Liver (tissue), 9 donors: ENCODE measurements around the gene DNAH1. TPM values are rescaled to one million over a fixed set of nuclear protein-coding genes. Genes with fewer than 3 reads are reported as not detected.

Experiments used
- DNase-seq: peaks from one replicate; pipeline ENCODE4 v3.0.0-alpha.2; 2017; ENCODE audit warnings: low spot score
- H3K27ac ChIP-seq, 2 donors: one replicate each; pipeline ENCODE4 v1.7.0; 2013; ENCODE audit warnings: inconsistent platforms in 2 of 2, low read length in 2 of 2, control low read depth in 1 of 2, low read depth in 1 of 2, mild to moderate bottlenecking in 1 of 2
- H3K27me3 ChIP-seq, 4 donors: one replicate each; pipeline versions ENCODE4 v1.6.1 to v1.7.0; 2013; ENCODE audit warnings: low read length in 3 of 4, inconsistent platforms in 1 of 4, mild to moderate bottlenecking in 1 of 4, moderate library complexity in 1 of 4; ENCODE audit not compliant: control insufficient read depth in 4 of 4, insufficient read depth in 4 of 4
- H3K36me3 ChIP-seq, 4 donors: one replicate each; pipeline versions ENCODE4 v1.6.1 to v1.7.0; 2013; ENCODE audit warnings: low read length in 3 of 4, mild to moderate bottlenecking in 3 of 4, low read depth in 1 of 4, moderate library complexity in 1 of 4; ENCODE audit not compliant: control insufficient read depth in 4 of 4, insufficient read depth in 3 of 4
- H3K4me1 ChIP-seq, 4 donors: one replicate each; pipeline versions ENCODE4 v1.6.1 to v1.7.0; 2013; ENCODE audit warnings: low read length in 3 of 4, mild to moderate bottlenecking in 3 of 4, moderate library complexity in 1 of 4; ENCODE audit not compliant: control insufficient read depth in 4 of 4, insufficient read depth in 4 of 4
- H3K4me3 ChIP-seq, 3 donors: one replicate each; pipeline versions ENCODE4 v1.6.1 to v1.7.0; 2013; ENCODE audit warnings: low read length in 3 of 3, control low read depth in 1 of 3, low read depth in 1 of 3, mild to moderate bottlenecking in 1 of 3
- H3K9ac ChIP-seq, 2 donors: one replicate each; pipeline ENCODE4 v1.7.0; 2013; ENCODE audit warnings: low read length in 2 of 2, mild to moderate bottlenecking in 2 of 2, moderate library complexity in 2 of 2, control low read depth in 1 of 2, low read depth in 1 of 2
- H3K9me3 ChIP-seq, 4 donors: one replicate each; pipeline versions ENCODE4 v1.6.1 to v1.7.0; 2013; ENCODE audit warnings: low read length in 3 of 4; ENCODE audit not compliant: control insufficient read depth in 4 of 4
- EGR1 ChIP-seq, 2 donors: IDR thresholded peaks; 2 replicates each; pipeline ENCODE4 v1.6.1; 2016 to 2018; ENCODE audit warnings: antibody characterized with exemption in 2 of 2, low read depth in 2 of 2
- FOXA1 ChIP-seq: IDR thresholded peaks from 2 replicates; pipeline ENCODE4 v1.6.1; 2016; ENCODE audit warnings: antibody characterized with exemption
- FOXA2 ChIP-seq: IDR thresholded peaks from 2 replicates; pipeline ENCODE4 v1.6.1; 2016; ENCODE audit warnings: antibody characterized with exemption
- GABPA ChIP-seq, 2 donors: IDR thresholded peaks in 1 of 2; conservative IDR thresholded peaks in 1 of 2; 2 replicates each; pipeline ENCODE4 v1.6.1; 2016; ENCODE audit warnings: antibody characterized with exemption in 2 of 2, mild to moderate bottlenecking in 1 of 2, moderate library complexity in 1 of 2
- HNF4A ChIP-seq, 2 donors: conservative IDR thresholded peaks; 2 replicates each; pipeline ENCODE4 v1.6.1; 2016; ENCODE audit warnings: antibody characterized with exemption in 2 of 2, mild to moderate bottlenecking in 2 of 2
- HNF4G ChIP-seq: IDR thresholded peaks from 2 replicates; pipeline ENCODE4 v1.6.1; 2016; ENCODE audit warnings: antibody characterized with exemption
- JUND ChIP-seq, 2 donors: IDR thresholded peaks; 2 replicates each; pipeline ENCODE4 v1.6.1; 2016; ENCODE audit warnings: antibody characterized with exemption in 2 of 2
- NR2F2 ChIP-seq: IDR thresholded peaks from 2 replicates; pipeline ENCODE4 v1.6.1; 2016; ENCODE audit warnings: antibody characterized with exemption
- RAD21 ChIP-seq, 2 donors: IDR thresholded peaks; 2 replicates each; pipeline ENCODE4 v1.6.1; 2016; ENCODE audit warnings: antibody characterized with exemption in 2 of 2, mild to moderate bottlenecking in 2 of 2
- RXRA ChIP-seq, 2 donors: IDR thresholded peaks; 2 replicates each; pipeline ENCODE4 v1.6.1; 2017 to 2018; ENCODE audit warnings: antibody characterized with exemption in 2 of 2, mild to moderate bottlenecking in 1 of 2
- SP1 ChIP-seq: IDR thresholded peaks from 2 replicates; pipeline ENCODE4 v1.6.1; 2018; ENCODE audit warnings: antibody characterized with exemption, mild to moderate bottlenecking
- TAF1 ChIP-seq: conservative IDR thresholded peaks from 2 replicates; pipeline ENCODE4 v1.6.1; 2016; ENCODE audit warnings: antibody characterized with exemption, mild to moderate bottlenecking
- YY1 ChIP-seq: IDR thresholded peaks from 2 replicates; pipeline ENCODE4 v1.6.1; 2016; ENCODE audit warnings: antibody characterized with exemption, mild to moderate bottlenecking
- WGBS: extraction: QIAGEN DNeasy Blood & Tissue Kit; methylation state at CpG from one replicate; pipeline ENCODE4 v1.1.7; 2013; 5-methylcytosine and 5-hydroxymethylcytosine counted together
- polyA plus RNA-seq, 2 donors: library from polyadenylated mRNA; stranded (reverse) in 1 of 2; unstranded in 1 of 2; fragments of 200-250 nt in 1 of 2; fragments of >200 nt in 1 of 2; fragmentation: Nextera tagmentation in 1 of 2; extraction: Ambion mirVana in 1 of 2; gene quantifications; one replicate each; pipeline versions ENCODE4 v1.2.1 to v1.2.3, GENCODE V29; 2013 to 2015
- total RNA-seq, 2 donors: library from RNA; depleted of rRNA; stranded (reverse); fragments of >200 nt; gene quantifications; one replicate each; pipeline ENCODE4 v1.2.3, GENCODE V29; 2014
- TF ChIP-seq, protein P1 (sequence below): IDR thresholded peaks from 2 replicates; pipeline ENCODE4 v1.6.1; 2016; ENCODE audit warnings: antibody characterized with exemption
- TF ChIP-seq, protein P2 (sequence below): fragments of 150-350 bp; IDR thresholded peaks from 2 replicates; pipeline ENCODE4 v1.5.1; 2017; ENCODE audit warnings: improper control_type of control experiment, low read depth, low read length; ENCODE audit not compliant: missing input control
- TF ChIP-seq, protein P3 (sequence below): IDR thresholded peaks from 2 replicates; pipeline ENCODE4 v1.6.1; 2016; ENCODE audit warnings: antibody characterized with exemption, mild to moderate bottlenecking
- TF ChIP-seq, protein P4 (sequence below): IDR thresholded peaks from 2 replicates; pipeline ENCODE4 v1.6.1; 2016; ENCODE audit warnings: antibody characterized with exemption
- TF ChIP-seq, protein P5 (sequence below): IDR thresholded peaks from 2 replicates; pipeline ENCODE4 v1.6.1; 2016; ENCODE audit warnings: antibody characterized with exemption
- donor health status: healthy.
- donor health status: healthy.
- donor health status: healthy.
- donor health status: healthy.
- donor health status: healthy.

The DNAH1 gene
- total and polyA plus RNA-seq, 4 donors: 1.5 to 6.0 (median 2.5) TPM

DNA sequence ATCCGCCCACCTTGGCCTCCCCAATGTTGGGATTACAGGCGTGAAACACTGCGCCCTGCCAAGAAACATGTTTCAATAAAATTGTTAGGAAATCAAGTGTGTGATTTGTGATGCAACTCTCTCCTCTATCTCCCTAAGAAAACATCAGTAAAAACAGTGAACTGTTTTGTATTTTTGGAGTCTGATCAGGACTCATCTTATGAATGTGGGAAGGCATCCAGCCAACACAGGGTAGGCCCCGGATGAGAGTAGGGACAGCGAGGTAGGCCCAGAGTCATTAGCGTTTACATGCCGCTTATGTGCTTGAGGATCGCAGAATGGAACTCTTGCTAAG, 29.4 kb upstream of the DNAH1 start:
- Histone ChIP-seq H3K4me1 (peaks cover 11 to 73% (median 50%) of the 10 kb centered on the region in 4 donors), H3K27me3 (no peaks in the 10 kb centered on the region), H3K9ac (peak overlapping the region; percentile 94 to 95), H3K4me3 (peak overlapping the region; percentile 66 to 92 (median 67)), H3K36me3 (peaks cover 0 to 1% (median 0%) of the 10 kb centered on the region in 4 donors), H3K27ac (peak overlapping the region; percentile 98 to 100), H3K9me3 (no peaks in the 10 kb centered on the region)
- no peak for DNase-seq
- WGBS: 30% methylated on average over 8 of the region's 8 CpGs
- TF ChIP-seq HNF4A (conservative IDR thresholded peaks at IDR 0.05): peak; percentile 79 to 87
- TF ChIP-seq SP1: peak; percentile 77
- TF ChIP-seq FOXA2: peak; percentile 70
- TF ChIP-seq NR2F2: no peak
- peak in 1 of 2 donors; percentile 76 for TF ChIP-seq GABPA (IDR thresholded peaks at IDR 0.05 in 1 of 2, conservative IDR thresholded peaks at IDR 0.05 in 1 of 2)
- TF ChIP-seq HNF4G: no peak
- peak in 1 of 2 donors; percentile 72 for TF ChIP-seq EGR1 (IDR thresholded peaks at IDR 0.05; ENCODE audit: low read depth in 2 of 2)
- TF ChIP-seq, protein P1, sequence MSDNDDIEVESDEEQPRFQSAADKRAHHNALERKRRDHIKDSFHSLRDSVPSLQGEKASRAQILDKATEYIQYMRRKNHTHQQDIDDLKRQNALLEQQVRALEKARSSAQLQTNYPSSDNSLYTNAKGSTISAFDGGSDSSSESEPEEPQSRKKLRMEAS: peak; percentile 77
- TF ChIP-seq, protein P2, sequence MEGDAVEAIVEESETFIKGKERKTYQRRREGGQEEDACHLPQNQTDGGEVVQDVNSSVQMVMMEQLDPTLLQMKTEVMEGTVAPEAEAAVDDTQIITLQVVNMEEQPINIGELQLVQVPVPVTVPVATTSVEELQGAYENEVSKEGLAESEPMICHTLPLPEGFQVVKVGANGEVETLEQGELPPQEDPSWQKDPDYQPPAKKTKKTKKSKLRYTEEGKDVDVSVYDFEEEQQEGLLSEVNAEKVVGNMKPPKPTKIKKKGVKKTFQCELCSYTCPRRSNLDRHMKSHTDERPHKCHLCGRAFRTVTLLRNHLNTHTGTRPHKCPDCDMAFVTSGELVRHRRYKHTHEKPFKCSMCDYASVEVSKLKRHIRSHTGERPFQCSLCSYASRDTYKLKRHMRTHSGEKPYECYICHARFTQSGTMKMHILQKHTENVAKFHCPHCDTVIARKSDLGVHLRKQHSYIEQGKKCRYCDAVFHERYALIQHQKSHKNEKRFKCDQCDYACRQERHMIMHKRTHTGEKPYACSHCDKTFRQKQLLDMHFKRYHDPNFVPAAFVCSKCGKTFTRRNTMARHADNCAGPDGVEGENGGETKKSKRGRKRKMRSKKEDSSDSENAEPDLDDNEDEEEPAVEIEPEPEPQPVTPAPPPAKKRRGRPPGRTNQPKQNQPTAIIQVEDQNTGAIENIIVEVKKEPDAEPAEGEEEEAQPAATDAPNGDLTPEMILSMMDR: no peak
- TF ChIP-seq TAF1: peak; percentile 27
- TF ChIP-seq, protein P3, sequence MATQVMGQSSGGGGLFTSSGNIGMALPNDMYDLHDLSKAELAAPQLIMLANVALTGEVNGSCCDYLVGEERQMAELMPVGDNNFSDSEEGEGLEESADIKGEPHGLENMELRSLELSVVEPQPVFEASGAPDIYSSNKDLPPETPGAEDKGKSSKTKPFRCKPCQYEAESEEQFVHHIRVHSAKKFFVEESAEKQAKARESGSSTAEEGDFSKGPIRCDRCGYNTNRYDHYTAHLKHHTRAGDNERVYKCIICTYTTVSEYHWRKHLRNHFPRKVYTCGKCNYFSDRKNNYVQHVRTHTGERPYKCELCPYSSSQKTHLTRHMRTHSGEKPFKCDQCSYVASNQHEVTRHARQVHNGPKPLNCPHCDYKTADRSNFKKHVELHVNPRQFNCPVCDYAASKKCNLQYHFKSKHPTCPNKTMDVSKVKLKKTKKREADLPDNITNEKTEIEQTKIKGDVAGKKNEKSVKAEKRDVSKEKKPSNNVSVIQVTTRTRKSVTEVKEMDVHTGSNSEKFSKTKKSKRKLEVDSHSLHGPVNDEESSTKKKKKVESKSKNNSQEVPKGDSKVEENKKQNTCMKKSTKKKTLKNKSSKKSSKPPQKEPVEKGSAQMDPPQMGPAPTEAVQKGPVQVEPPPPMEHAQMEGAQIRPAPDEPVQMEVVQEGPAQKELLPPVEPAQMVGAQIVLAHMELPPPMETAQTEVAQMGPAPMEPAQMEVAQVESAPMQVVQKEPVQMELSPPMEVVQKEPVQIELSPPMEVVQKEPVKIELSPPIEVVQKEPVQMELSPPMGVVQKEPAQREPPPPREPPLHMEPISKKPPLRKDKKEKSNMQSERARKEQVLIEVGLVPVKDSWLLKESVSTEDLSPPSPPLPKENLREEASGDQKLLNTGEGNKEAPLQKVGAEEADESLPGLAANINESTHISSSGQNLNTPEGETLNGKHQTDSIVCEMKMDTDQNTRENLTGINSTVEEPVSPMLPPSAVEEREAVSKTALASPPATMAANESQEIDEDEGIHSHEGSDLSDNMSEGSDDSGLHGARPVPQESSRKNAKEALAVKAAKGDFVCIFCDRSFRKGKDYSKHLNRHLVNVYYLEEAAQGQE: peak; percentile 66
- TF ChIP-seq FOXA1: peak; percentile 40
- TF ChIP-seq RAD21 (IDR thresholded peaks at IDR 0.05): peak in 1 of 2 donors; percentile 27
- TF ChIP-seq, protein P4, sequence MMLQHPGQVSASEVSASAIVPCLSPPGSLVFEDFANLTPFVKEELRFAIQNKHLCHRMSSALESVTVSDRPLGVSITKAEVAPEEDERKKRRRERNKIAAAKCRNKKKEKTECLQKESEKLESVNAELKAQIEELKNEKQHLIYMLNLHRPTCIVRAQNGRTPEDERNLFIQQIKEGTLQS: peak; percentile 93
- TF ChIP-seq JUND (IDR thresholded peaks at IDR 0.05): peak; percentile 75 to 78
- TF ChIP-seq RXRA (IDR thresholded peaks at IDR 0.05): peak; percentile 78 to 95
- peak; percentile 77 for TF ChIP-seq YY1
- TF ChIP-seq, protein P5, sequence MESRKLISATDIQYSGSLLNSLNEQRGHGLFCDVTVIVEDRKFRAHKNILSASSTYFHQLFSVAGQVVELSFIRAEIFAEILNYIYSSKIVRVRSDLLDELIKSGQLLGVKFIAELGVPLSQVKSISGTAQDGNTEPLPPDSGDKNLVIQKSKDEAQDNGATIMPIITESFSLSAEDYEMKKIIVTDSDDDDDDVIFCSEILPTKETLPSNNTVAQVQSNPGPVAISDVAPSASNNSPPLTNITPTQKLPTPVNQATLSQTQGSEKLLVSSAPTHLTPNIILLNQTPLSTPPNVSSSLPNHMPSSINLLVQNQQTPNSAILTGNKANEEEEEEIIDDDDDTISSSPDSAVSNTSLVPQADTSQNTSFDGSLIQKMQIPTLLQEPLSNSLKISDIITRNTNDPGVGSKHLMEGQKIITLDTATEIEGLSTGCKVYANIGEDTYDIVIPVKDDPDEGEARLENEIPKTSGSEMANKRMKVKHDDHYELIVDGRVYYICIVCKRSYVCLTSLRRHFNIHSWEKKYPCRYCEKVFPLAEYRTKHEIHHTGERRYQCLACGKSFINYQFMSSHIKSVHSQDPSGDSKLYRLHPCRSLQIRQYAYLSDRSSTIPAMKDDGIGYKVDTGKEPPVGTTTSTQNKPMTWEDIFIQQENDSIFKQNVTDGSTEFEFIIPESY: peak; percentile 82
